GM18907 (cell line): ENCODE measurements around the gene NMNAT2.
"Not testable (repeated sequence)": the region's sequence is repeated elsewhere in the genome, so short reads cannot be mapped to it uniquely, and the experiment has no call there.

Experiments
- ATAC-seq: cut with Tn5 transposase; IDR thresholded peaks from one replicate; pipeline ENCODE4 v1.9.1; 2021; ENCODE audit warnings: mild to moderate bottlenecking, moderate library complexity; ENCODE audit not compliant: unreplicated experiment

Gene NMNAT2

GRCh38 chr1:183417772-183418491, at the start of gene NMNAT2:
Gene NMNAT2 (minus strand): TSS chr1:183418380. CDS start chr1:183418267, 113 bp downstream.
- ATAC-seq: no peak

- ATAC-seq: no peak
Observed at GRCh38 chr1:183467687-183468086, 49.5 kb upstream of the NMNAT2 start.

- no peak for ATAC-seq
Observed at GRCh38 chr1:183466781-183467180, 48.6 kb upstream of the NMNAT2 start.

GRCh38 chr1:183463566-183463965, 45.4 kb upstream of the NMNAT2 start:
- ATAC-seq: no peak

GRCh38 chr1:183461350-183461749, 43.2 kb upstream of the NMNAT2 start:
- ATAC-seq: no peak

GRCh38 chr1:183460596-183460995, 42.4 kb upstream of the NMNAT2 start:
- ATAC-seq: no peak

- no peak for ATAC-seq
Observed at GRCh38 chr1:183457449-183457848, 39.3 kb upstream of the NMNAT2 start.

- no peak for ATAC-seq
Observed at GRCh38 chr1:183456826-183457225, 38.6 kb upstream of the NMNAT2 start.

- ATAC-seq: no peak
Observed at GRCh38 chr1:183454377-183454776, 36.2 kb upstream of the NMNAT2 start.

- ATAC-seq: no peak
Observed at GRCh38 chr1:183450093-183450492, 31.9 kb upstream of the NMNAT2 start.

- no peak for ATAC-seq
Observed at GRCh38 chr1:183449223-183449770, 31.1 kb upstream of the NMNAT2 start.

GRCh38 chr1:183444243-183444642, 26.1 kb upstream of the NMNAT2 start:
- no peak for ATAC-seq

GRCh38 chr1:183443466-183443865, 25.3 kb upstream of the NMNAT2 start:
- no peak for ATAC-seq

- ATAC-seq: no peak
Observed at GRCh38 chr1:183443011-183443410, 24.8 kb upstream of the NMNAT2 start.

GRCh38 chr1:183438060-183438459, 19.9 kb upstream of the NMNAT2 start:
- ATAC-seq: no peak

GRCh38 chr1:183435497-183435896, 17.3 kb upstream of the NMNAT2 start:
- ATAC-seq: no peak

- ATAC-seq: no peak
Observed at GRCh38 chr1:183433703-183434102, 15.5 kb upstream of the NMNAT2 start.

- ATAC-seq: no peak
Observed at GRCh38 chr1:183432548-183432875, 14.3 kb upstream of the NMNAT2 start.

GRCh38 chr1:183431840-183432547, 13.8 kb upstream of the NMNAT2 start:
- ATAC-seq: no peak

- not testable (repeated sequence) for ATAC-seq
Observed at GRCh38 chr1:183427591-183427990, 9.4 kb upstream of the NMNAT2 start.

- ATAC-seq: no peak
Observed at GRCh38 chr1:183424691-183425090, 6.5 kb upstream of the NMNAT2 start.

- ATAC-seq: no peak
Observed at GRCh38 chr1:183423541-183423940, 5.4 kb upstream of the NMNAT2 start.
